Retinal pigment epithelial cell (primary cell): ENCODE results near the gene F13A1.

ENCODE experiments used
- DNase-seq: peaks from one replicate; pipeline ENCODE4 v3.0.0-alpha.2; 2010; ENCODE audit warnings: low read depth
- H3K4me3 ChIP-seq: 2 replicates; pipeline ENCODE4 v1.5.1; 2011; ENCODE audit warnings: mild to moderate bottlenecking, low read length, control low read depth, moderate library complexity
- CTCF ChIP-seq: conservative IDR thresholded peaks from 2 replicates; pipeline ENCODE4 v1.5.1; 2011; ENCODE audit warnings: low read depth, low read length, control low read depth, inconsistent platforms

The F13A1 gene

GRCh38 chr6:6230286-6230685 lies 90.2 kb downstream of the F13A1 start:
- DNase-seq: peak; percentile 62
- no peak for TF ChIP-seq CTCF
- H3K4me3 ChIP-seq: no peak overlapping the region

DNA sequence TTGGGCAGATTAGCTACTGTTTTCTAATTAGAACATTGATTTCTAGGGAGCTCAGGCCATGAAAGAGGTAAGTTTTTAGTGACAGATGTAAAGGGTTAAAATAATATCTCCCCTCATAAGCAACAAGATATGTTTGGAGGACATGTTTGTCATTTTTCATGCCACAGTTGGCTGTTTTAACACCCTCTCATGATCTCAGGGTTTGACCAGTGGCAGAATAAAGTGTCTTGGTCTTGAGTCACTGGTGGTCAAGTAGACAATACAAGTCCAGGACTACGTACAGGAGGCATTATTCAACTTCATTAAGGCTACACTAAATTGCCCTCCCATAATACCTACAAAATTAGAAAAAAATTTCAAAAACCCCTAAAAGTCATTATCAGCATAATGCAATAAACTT lies 92.6 kb downstream of the F13A1 start:
- DNase-seq: no peak
- H3K4me3 ChIP-seq: no peak overlapping the region
- TF ChIP-seq CTCF: no peak

- no peak for DNase-seq
- H3K4me3 ChIP-seq: no peak overlapping the region
- no peak for TF ChIP-seq CTCF
Observed at GRCh38 chr6:6225885-6226529, 94.5 kb downstream of the F13A1 start.

- DNase-seq: no peak
- no peak for TF ChIP-seq CTCF
- no peak overlapping the region for H3K4me3 ChIP-seq
Observed at GRCh38 chr6:6224933-6225486, 95.5 kb downstream of the F13A1 start.

DNA sequence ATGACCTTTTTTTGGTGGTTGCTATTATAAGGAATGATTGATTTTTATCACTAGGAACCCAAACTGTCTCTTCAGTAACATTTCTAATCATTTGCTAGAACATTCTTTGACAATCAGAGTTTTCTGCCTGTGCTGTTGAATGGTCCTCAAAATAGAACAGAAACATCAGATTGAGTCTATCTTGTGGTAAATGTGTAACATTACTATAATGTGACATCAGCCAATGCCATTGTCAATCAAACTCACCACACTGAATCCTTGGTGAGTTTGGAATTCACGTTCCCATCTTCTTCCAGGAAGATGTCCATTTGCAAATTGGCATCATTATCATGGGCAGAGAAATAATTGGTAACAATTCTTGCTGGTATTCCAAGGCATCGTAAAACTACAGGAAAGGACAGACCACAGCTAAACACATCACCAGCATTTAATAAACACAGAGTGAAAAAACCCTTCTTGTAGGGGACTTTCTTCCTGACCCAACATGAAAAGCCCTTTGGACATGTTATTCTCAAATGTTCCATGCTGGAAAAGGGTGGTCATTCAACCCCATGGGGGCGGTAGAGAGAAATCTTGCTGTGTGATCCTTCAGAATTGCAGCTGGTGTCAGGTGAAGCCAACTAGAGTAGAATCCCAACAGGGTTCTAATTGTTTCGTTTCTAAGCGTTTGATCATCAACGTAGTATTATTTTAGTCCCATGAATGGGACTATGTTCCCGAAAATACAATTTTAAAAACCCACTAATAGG lies 98.5 kb downstream of the F13A1 start:
- no peak overlapping the region for H3K4me3 ChIP-seq
- DNase-seq: no peak
- peak; percentile 47 for TF ChIP-seq CTCF

DNA sequence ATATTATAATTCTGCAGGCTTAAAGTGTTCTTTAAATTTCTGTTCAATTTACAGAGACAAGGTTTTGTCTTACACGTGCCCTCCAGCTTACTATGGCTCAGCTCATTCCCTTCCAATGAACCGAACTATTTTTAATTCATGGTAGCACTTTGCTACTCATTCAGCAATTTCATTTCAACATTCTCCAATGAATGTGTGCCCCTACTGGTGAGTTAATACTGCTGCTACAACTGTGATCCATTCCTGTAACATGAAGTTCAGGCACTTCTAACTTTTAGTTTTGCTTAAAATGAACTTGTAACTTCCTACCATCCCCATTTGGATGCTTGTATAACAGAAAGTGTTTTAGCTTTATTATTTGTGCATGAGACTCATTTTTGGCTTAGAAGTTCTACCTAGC lies 99.7 kb downstream of the F13A1 start:
- DNase-seq: no peak
- peak; percentile 47 for TF ChIP-seq CTCF
- H3K4me3 ChIP-seq: no peak overlapping the region

DNA sequence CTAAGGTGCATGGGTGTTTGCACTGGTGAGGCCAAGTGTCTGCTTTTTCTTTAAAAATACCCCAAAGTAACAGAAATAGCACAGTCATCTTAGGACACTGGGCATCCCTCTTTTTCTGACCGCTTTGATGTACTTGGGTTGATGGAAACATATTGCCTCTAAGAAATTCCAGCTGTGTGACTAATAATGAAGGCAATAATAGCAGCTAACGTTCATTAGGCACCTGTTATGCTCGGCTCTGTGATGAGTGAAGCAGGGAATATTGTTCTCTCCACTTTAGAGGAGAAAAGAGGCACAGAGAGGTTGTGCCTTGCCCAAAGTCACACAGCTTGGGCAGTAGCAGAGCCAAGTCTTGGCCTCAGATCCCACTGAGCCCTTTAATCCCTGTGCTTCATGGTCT lies 100.7 kb downstream of the F13A1 start:
- no peak overlapping the region for H3K4me3 ChIP-seq
- TF ChIP-seq CTCF: no peak
- no peak for DNase-seq
